HTR-8/SVneo (cell line): ENCODE results near the gene COX14.

Source experiments
- DNase-seq: peaks from one replicate; pipeline ENCODE4 v3.0.0; 2011; ENCODE audit warnings: low spot score, mixed read lengths; ENCODE audit not compliant: insufficient read length
- FAIRE-seq: peaks from 2 replicates; lab custom pipeline; 2011; peaks lifted over from hg19 to GRCh38; lab: Jason Lieb, UNC

The COX14 gene

GRCh38 chr12:50084775-50085614 lies 27.0 kb upstream of the COX14 start, which contains the start of gene SMARCD1:
Gene SMARCD1 (plus strand): TSS chr12:50085342. CDS start chr12:50085370, 28 bp downstream.
- FAIRE-seq = peak; percentile 55
- peak; percentile 91 for DNase-seq

GRCh38 chr12:50085615-50086072 lies 26.4 kb upstream of the COX14 start:
- DNase-seq (no peak), FAIRE-seq (no peak)

- no peak for DNase-seq
- FAIRE-seq = no peak
Observed at GRCh38 chr12:50086148-50086547, 25.9 kb upstream of the COX14 start.

- FAIRE-seq = no peak
- no peak for DNase-seq
Observed at GRCh38 chr12:50087151-50087550, 24.9 kb upstream of the COX14 start.

GRCh38 chr12:50087995-50088394 lies 24.0 kb upstream of the COX14 start:
- FAIRE-seq = no peak

GRCh38 chr12:50088577-50089335 lies 23.3 kb upstream of the COX14 start:
- peak; percentile 63 for DNase-seq
- FAIRE-seq = no peak

More at GRCh38 chr12:50087995-50088394, 24.0 kb upstream of the COX14 start:
- DNase-seq = no peak

- FAIRE-seq (no peak), DNase-seq (no peak)
Observed at GRCh38 chr12:50089730-50090129, 22.3 kb upstream of the COX14 start.

GRCh38 chr12:50090391-50090790 lies 21.6 kb upstream of the COX14 start:
- no peak for FAIRE-seq
- no peak for DNase-seq

GRCh38 chr12:50097952-50098351 lies 14.1 kb upstream of the COX14 start:
- FAIRE-seq (no peak), DNase-seq (no peak)

- DNase-seq = no peak
- no peak for FAIRE-seq
Observed at GRCh38 chr12:50099302-50100008, 12.6 kb upstream of the COX14 start.

- no peak for DNase-seq
- no peak for FAIRE-seq
Observed at GRCh38 chr12:50100561-50100960, 11.5 kb upstream of the COX14 start.

GRCh38 chr12:50101663-50102062 lies 10.4 kb upstream of the COX14 start:
- DNase-seq (peak; percentile 48), FAIRE-seq (no peak)

GRCh38 chr12:50102131-50102531 lies 9.9 kb upstream of the COX14 start:
- DNase-seq (no peak), FAIRE-seq (no peak)

- FAIRE-seq (no peak), DNase-seq (no peak)
Observed at GRCh38 chr12:50102646-50103309, 9.3 kb upstream of the COX14 start.

GRCh38 chr12:50103351-50103750 lies 8.7 kb upstream of the COX14 start:
- FAIRE-seq = no peak
- no peak for DNase-seq

GRCh38 chr12:50103767-50104321 lies 8.2 kb upstream of the COX14 start, which contains the start of gene GPD1:
Gene GPD1 (plus strand): TSS chr12:50104008. CDS start chr12:50104051, 43 bp downstream.
- no peak for DNase-seq
- FAIRE-seq = no peak

- DNase-seq (no peak), FAIRE-seq (no peak)
Observed at GRCh38 chr12:50104417-50105366, 7.3 kb upstream of the COX14 start.

- FAIRE-seq = no peak
- no peak for DNase-seq
Observed at GRCh38 chr12:50105913-50106450, 6.1 kb upstream of the COX14 start.
